ENCODE data around the gene KLHL3.

DNA sequence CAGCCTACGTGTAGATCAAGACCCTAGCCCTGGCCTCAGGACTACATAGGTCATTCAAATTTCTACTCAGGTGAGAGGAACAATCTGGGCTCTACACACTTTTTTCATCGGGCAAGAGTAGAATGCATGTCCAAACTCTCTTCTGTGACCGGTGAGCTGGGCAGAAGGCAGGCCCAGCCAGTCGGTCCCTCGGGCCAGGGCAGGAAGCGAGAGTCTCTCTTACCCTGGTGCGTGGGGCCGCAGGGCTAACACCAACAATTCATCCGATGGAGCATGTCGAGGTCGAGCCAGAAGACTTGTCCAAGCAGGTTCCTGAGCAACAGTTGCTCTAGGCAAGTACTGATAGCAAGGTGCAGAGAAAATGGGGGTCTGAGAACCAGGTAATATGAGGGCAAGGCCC, 88.5 kb downstream of the KLHL3 start:
- no peak for TF ChIP-seq EZH2 (IDR thresholded peaks at IDR 0.05; ENCODE audit: insufficient read depth, low read length)
- TF ChIP-seq, protein P1, sequence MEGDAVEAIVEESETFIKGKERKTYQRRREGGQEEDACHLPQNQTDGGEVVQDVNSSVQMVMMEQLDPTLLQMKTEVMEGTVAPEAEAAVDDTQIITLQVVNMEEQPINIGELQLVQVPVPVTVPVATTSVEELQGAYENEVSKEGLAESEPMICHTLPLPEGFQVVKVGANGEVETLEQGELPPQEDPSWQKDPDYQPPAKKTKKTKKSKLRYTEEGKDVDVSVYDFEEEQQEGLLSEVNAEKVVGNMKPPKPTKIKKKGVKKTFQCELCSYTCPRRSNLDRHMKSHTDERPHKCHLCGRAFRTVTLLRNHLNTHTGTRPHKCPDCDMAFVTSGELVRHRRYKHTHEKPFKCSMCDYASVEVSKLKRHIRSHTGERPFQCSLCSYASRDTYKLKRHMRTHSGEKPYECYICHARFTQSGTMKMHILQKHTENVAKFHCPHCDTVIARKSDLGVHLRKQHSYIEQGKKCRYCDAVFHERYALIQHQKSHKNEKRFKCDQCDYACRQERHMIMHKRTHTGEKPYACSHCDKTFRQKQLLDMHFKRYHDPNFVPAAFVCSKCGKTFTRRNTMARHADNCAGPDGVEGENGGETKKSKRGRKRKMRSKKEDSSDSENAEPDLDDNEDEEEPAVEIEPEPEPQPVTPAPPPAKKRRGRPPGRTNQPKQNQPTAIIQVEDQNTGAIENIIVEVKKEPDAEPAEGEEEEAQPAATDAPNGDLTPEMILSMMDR (IDR thresholded peaks at IDR 0.05; ENCODE audit: insufficient read depth, low read depth, low read length) = no peak

Measured in astrocyte (in vitro differentiated cells and primary cell).